Spleen (tissue), 11 donors: Measurements from ENCODE around the gene MOGAT2. TPM values are rescaled to one million over a fixed set of nuclear protein-coding genes. Genes with fewer than 3 reads are reported as not detected.
"Not testable (repeated sequence)": the region's sequence is repeated elsewhere in the genome, so short reads cannot be mapped to it uniquely, and the experiment has no call there.

ENCODE experiments used
- DNase-seq: peaks from one replicate; pipeline ENCODE4 v3.0.0-alpha.2; 2020
- H3K27ac ChIP-seq, 8 donors: fragments of 200-600 bp; sonication (generic) in 7 of 8; 1 replicate in 4 of 8; 2 replicates in 4 of 8; pipeline versions ENCODE4 v1.5.0 to v1.8.0; 2016 to 2021; ENCODE audit warnings: inconsistent platforms in 4 of 8, mild to moderate bottlenecking in 4 of 8, moderate library complexity in 1 of 8
- H3K27me3 ChIP-seq, 7 donors: fragments of 200-600 bp; sonication (generic) in 6 of 7; replicated peaks in 1 of 7; 1 replicate in 4 of 7; 2 replicates in 3 of 7; pipeline versions ENCODE4 v1.5.0 to v1.8.0; 2016 to 2021; ENCODE audit warnings: inconsistent platforms in 3 of 7, mild to moderate bottlenecking in 1 of 7
- H3K36me3 ChIP-seq, 6 donors: fragments of 200-600 bp; sonication (generic) in 5 of 6; 1 replicate in 4 of 6; 2 replicates in 2 of 6; pipeline versions ENCODE4 v1.5.0 to v1.8.0; 2016 to 2021; ENCODE audit warnings: inconsistent platforms in 2 of 6
- H3K4me1 ChIP-seq, 6 donors: fragments of 200-600 bp; sonication (generic) in 5 of 6; 1 replicate in 3 of 6; 2 replicates in 3 of 6; pipeline versions ENCODE4 v1.5.0 to v1.8.0; 2016 to 2021; ENCODE audit warnings: inconsistent platforms in 3 of 6
- H3K4me3 ChIP-seq, 8 donors: fragments of 200-600 bp; sonication (generic) in 7 of 8; 1 replicate in 4 of 8; 2 replicates in 4 of 8; pipeline versions ENCODE4 v1.5.0 to v1.8.0; 2016 to 2021; ENCODE audit warnings: inconsistent platforms in 4 of 8, mild to moderate bottlenecking in 4 of 8, moderate library complexity in 2 of 8
- H3K9me3 ChIP-seq, 8 donors: fragments of 200-600 bp; sonication (generic) in 7 of 8; 1 replicate in 4 of 8; 2 replicates in 4 of 8; pipeline versions ENCODE4 v1.5.0 to v1.8.0; 2016 to 2021; ENCODE audit warnings: inconsistent platforms in 4 of 8
- CTCF ChIP-seq, 11 experiments: fragments of 200-600 bp in 7 of 11; fragments of 450-650 bp in 4 of 11; sonication (generic) in 4 of 11; IDR thresholded peaks in 8 of 11; conservative IDR thresholded peaks in 3 of 11; 1 replicate in 7 of 11; 2 replicates in 4 of 11; pipeline versions ENCODE4 v1.4.0 to v1.8.0; 2016 to 2021; ENCODE audit warnings: antibody characterized with exemption in 11 of 11, inconsistent platforms in 4 of 11, mild to moderate bottlenecking in 1 of 11
- POLR2A ChIP-seq, 3 donors: fragments of 450-650 bp; IDR thresholded peaks; one replicate each; pipeline ENCODE4 v1.5.1; 2017; ENCODE audit warnings: antibody characterized with exemption in 3 of 3, mild to moderate bottlenecking in 1 of 3
- POLR2AphosphoS5 ChIP-seq, 3 donors: sonication (generic); formaldehyde crosslinking; IDR thresholded peaks; one replicate each; pipeline ENCODE4 v1.5.1; 2017; ENCODE audit warnings: antibody characterized with exemption in 3 of 3
- whole genome bisulfite sequencing, 5 donors: extraction: QIAGEN DNeasy Blood & Tissue Kit in 3 of 5; methylation state at CpG; one replicate each; pipeline versions ENCODE4 v1.1.5 to v1.1.7; 2013 to 2018; 5-methylcytosine and 5-hydroxymethylcytosine counted together
- intact Hi-C: fragments of 100-400 bp; cut with DNase I; formaldehyde crosslinking; loops from one replicate; pipeline ENCODE4 v1.15.0; 2023; ENCODE audit warnings: low total_unique reads
- polyA plus RNA-seq, 3 donors: library from polyadenylated mRNA; stranded (reverse); fragments of 200-250 nt; gene quantifications; one replicate each; pipeline ENCODE4 v1.2.1, GENCODE V29; 2013
- total RNA-seq, 7 donors: library from RNA; depleted of rRNA in 3 of 7; stranded (reverse); fragments of >200 nt in 3 of 7; fragmentation: NEBNext Ultra II Directional in 4 of 7; extraction: Animal tissue kit (Norgen Biotek cat#: 25700) in 4 of 7; gene quantifications; one replicate each; pipeline versions ENCODE4 v1.1.0 to v1.2.1, GENCODE V29; 2016 to 2021
- donor health status: healthy with polysubstance abuse.
- donor health status: DM: no; HTN: no; CAD: no; lungs with moderate emphysema.
- donor health status: DM: no; HTN: no; CAD: no.
- donor health status: Bipolar disorder and iron deficiency.
- donor health status: healthy.
- donor health status: DM: no; HTN: no; CAD: no.
- donor health status: DM: yes; HTN: yes; CAD: no.

MOGAT2 gene
- total and polyA plus RNA-seq, 10 donors: 0.03 to 0.23 (median 0.21) TPM; not detected in 6

GRCh38 chr11:75677275-75677674 lies 40.4 kb upstream of the MOGAT2 start:
- intact Hi-C loops: no loop called here
- H3K9me3 ChIP-seq: peaks cover 0 to 10% (median 0%) of the 10 kb centered on the region in 8 donors
- H3K4me1 ChIP-seq: no peaks in the 10 kb centered on the region
- peaks cover 0 to 26% (median 0%) of the 10 kb centered on the region in 7 donors for H3K27me3 ChIP-seq
- H3K27ac ChIP-seq: no peak overlapping the region
- TF ChIP-seq POLR2A (IDR thresholded peaks at IDR 0.05) (no peak), CTCF (IDR thresholded peaks at IDR 0.05 in 8 of 11, conservative IDR thresholded peaks at IDR 0.05 in 3 of 11) (no peak), POLR2AphosphoS5 (IDR thresholded peaks at IDR 0.05) (no peak)
- no peak overlapping the region for H3K4me3 ChIP-seq
- WGBS, 5 donors: 63 to 88% (median 84%) methylated on average over 1 of the region's 1 CpG
- no peaks in the 10 kb centered on the region for H3K36me3 ChIP-seq
- DNase-seq: no peak

GRCh38 chr11:75677909-75678308 lies 39.7 kb upstream of the MOGAT2 start:
- no peak for TF ChIP-seq CTCF (IDR thresholded peaks at IDR 0.05 in 8 of 11, conservative IDR thresholded peaks at IDR 0.05 in 3 of 11)
- TF ChIP-seq POLR2AphosphoS5 (IDR thresholded peaks at IDR 0.05): no peak
- no peak for TF ChIP-seq POLR2A (IDR thresholded peaks at IDR 0.05)
- 83 to 91% (median 87%) methylated on average over 12 of the region's 12 CpGs for WGBS, 5 donors
- H3K27ac ChIP-seq: no peak overlapping the region
- no peaks in the 10 kb centered on the region for H3K4me1 ChIP-seq
- H3K9me3 ChIP-seq: peaks cover 0 to 14% (median 0%) of the 10 kb centered on the region in 8 donors
- intact Hi-C loops: no loop called here
- H3K4me3 ChIP-seq: no peak overlapping the region
- peaks cover 0 to 26% (median 0%) of the 10 kb centered on the region in 7 donors for H3K27me3 ChIP-seq
- no peaks in the 10 kb centered on the region for H3K36me3 ChIP-seq
- DNase-seq: no peak

- H3K4me3 ChIP-seq: no peak overlapping the region
- WGBS, 5 donors: 69 to 91% (median 77%) methylated on average over 7 to 17 of the region's 17 CpGs
- H3K9me3 ChIP-seq: peaks cover 0 to 12% (median 0%) of the 10 kb centered on the region in 8 donors
- no peaks in the 10 kb centered on the region for H3K4me1 ChIP-seq
- intact Hi-C loops: no loop called here
- H3K27ac ChIP-seq: no peak overlapping the region
- peaks cover 0 to 26% (median 0%) of the 10 kb centered on the region in 7 donors for H3K27me3 ChIP-seq
- H3K36me3 ChIP-seq: no peaks in the 10 kb centered on the region
- TF ChIP-seq POLR2AphosphoS5 (IDR thresholded peaks at IDR 0.05) (no peak), POLR2A (IDR thresholded peaks at IDR 0.05) (no peak), CTCF (IDR thresholded peaks at IDR 0.05 in 8 of 11, conservative IDR thresholded peaks at IDR 0.05 in 3 of 11) (no peak)
- DNase-seq: no peak
Observed at GRCh38 chr11:75678620-75679259, 38.9 kb upstream of the MOGAT2 start.

- Histone ChIP-seq H3K36me3 (no peaks in the 10 kb centered on the region), H3K9me3 (peaks cover 0 to 7% (median 2%) of the 10 kb centered on the region in 8 donors), H3K27ac (no peak overlapping the region), H3K4me3 (no peak overlapping the region), H3K27me3 (peaks cover 0 to 26% (median 0%) of the 10 kb centered on the region in 7 donors), H3K4me1 (no peaks in the 10 kb centered on the region)
- intact Hi-C loops: no loop called here
- no peak for DNase-seq
- no peak for TF ChIP-seq POLR2A (IDR thresholded peaks at IDR 0.05)
- no peak for TF ChIP-seq CTCF (IDR thresholded peaks at IDR 0.05 in 8 of 11, conservative IDR thresholded peaks at IDR 0.05 in 3 of 11)
- TF ChIP-seq POLR2AphosphoS5 (IDR thresholded peaks at IDR 0.05): no peak
- WGBS, 5 donors: 79 to 91% (median 87%) methylated on average over 9 to 11 of the region's 11 CpGs
Observed at GRCh38 chr11:75679566-75679965, 38.1 kb upstream of the MOGAT2 start.

- DNase-seq, H3K4me3 ChIP-seq, H3K36me3 ChIP-seq, H3K27ac ChIP-seq, intact Hi-C loops, H3K4me1 ChIP-seq: not testable (repeated sequence)
- Histone ChIP-seq H3K27me3 (peaks cover 0 to 24% (median 0%) of the 10 kb centered on the region in 7 donors), H3K9me3 (peaks cover 0 to 30% (median 21%) of the 10 kb centered on the region in 8 donors)
- WGBS, 5 donors: 50 to 83% (median 55%) methylated on average over 1 of the region's 1 CpG
Observed at GRCh38 chr11:75683856-75684255, 33.8 kb upstream of the MOGAT2 start.
